ENCODE results near the gene SGMS1.

The SGMS1 gene

GRCh38 chr10:50586740-50587088 lies 37.0 kb downstream of the SGMS1 start:
- Histone ChIP-seq H3K4me3 (ENCODE audit: low read length) (no peak overlapping the region), H3K27ac (ENCODE audit: low read depth, low read length) (no peak overlapping the region), H3K9me2 (replicated peaks; ENCODE audit: control insufficient read depth, low read length) (no peaks in the 10 kb centered on the region), H3K4me1 (ENCODE audit: control insufficient read depth, low read length) (no peaks in the 10 kb centered on the region), H3K9me3 (ENCODE audit: control insufficient read depth, insufficient read depth, low read length) (no peaks in the 10 kb centered on the region), H3K27me3 (ENCODE audit: control insufficient read depth, low read length) (no peaks in the 10 kb centered on the region), H4K20me1 (ENCODE audit: control insufficient read depth, insufficient read depth, low read depth, low read length) (no peaks in the 10 kb centered on the region), H3K36me3 (ENCODE audit: control insufficient read depth, low read length) (no peaks in the 10 kb centered on the region), H3K79me2 (ENCODE audit: control insufficient read depth, low read length) (peaks cover 4% of the 10 kb centered on the region; the same call in 1 of the 2 replicates), H3F3A (ENCODE audit: control insufficient read depth, insufficient read depth) (no peaks in the 10 kb centered on the region), H3K4me2 (ENCODE audit: low read length) (no peak overlapping the region)
- no peak for TF ChIP-seq EZH2phosphoT487 (IDR thresholded peaks at IDR 0.05; ENCODE audit: borderline replicate concordance, low read length)
- no peak for TF ChIP-seq CTCF (IDR thresholded peaks at IDR 0.05; ENCODE audit: low read depth, low read length, poor library complexity, severe bottlenecking)

- H3K4me3 ChIP-seq (ENCODE audit: low read length) = no peak overlapping the region
- H4K20me1 ChIP-seq (ENCODE audit: control insufficient read depth, insufficient read depth, low read depth, low read length) = no peaks in the 10 kb centered on the region
- H3K4me2 ChIP-seq (ENCODE audit: low read length) = no peak overlapping the region
- H3K27me3 ChIP-seq (ENCODE audit: control insufficient read depth, low read length) = no peaks in the 10 kb centered on the region
- no peaks in the 10 kb centered on the region for H3K4me1 ChIP-seq (ENCODE audit: control insufficient read depth, low read length)
- TF ChIP-seq EZH2phosphoT487 (IDR thresholded peaks at IDR 0.05; ENCODE audit: borderline replicate concordance, low read length) (no peak), CTCF (IDR thresholded peaks at IDR 0.05; ENCODE audit: low read depth, low read length, poor library complexity, severe bottlenecking) (no peak)
- no peaks in the 10 kb centered on the region for H3F3A ChIP-seq (ENCODE audit: control insufficient read depth, insufficient read depth)
- H3K9me2 ChIP-seq (replicated peaks; ENCODE audit: control insufficient read depth, low read length) = no peaks in the 10 kb centered on the region
- peaks cover 4% of the 10 kb centered on the region; the same call in 1 of the 2 replicates for H3K79me2 ChIP-seq (ENCODE audit: control insufficient read depth, low read length)
- no peak overlapping the region for H3K27ac ChIP-seq (ENCODE audit: low read depth, low read length)
- no peaks in the 10 kb centered on the region for H3K9me3 ChIP-seq (ENCODE audit: control insufficient read depth, insufficient read depth, low read length)
- no peaks in the 10 kb centered on the region for H3K36me3 ChIP-seq (ENCODE audit: control insufficient read depth, low read length)
These were observed 37.6 kb downstream of the SGMS1 start for GRCh38 chr10:50585921-50586739.

- peaks cover 2% of the 10 kb centered on the region; the same call in 1 of the 2 replicates for H3F3A ChIP-seq (ENCODE audit: control insufficient read depth, insufficient read depth)
- H3K4me3 ChIP-seq (ENCODE audit: low read length) = no peak overlapping the region
- H3K36me3 ChIP-seq (ENCODE audit: control insufficient read depth, low read length) = no peaks in the 10 kb centered on the region
- H4K20me1 ChIP-seq (ENCODE audit: control insufficient read depth, insufficient read depth, low read depth, low read length) = peaks cover 8% of the 10 kb centered on the region
- H3K27me3 ChIP-seq (ENCODE audit: control insufficient read depth, low read length) = no peaks in the 10 kb centered on the region
- H3K9me2 ChIP-seq (replicated peaks; ENCODE audit: control insufficient read depth, low read length) = no peaks in the 10 kb centered on the region
- H3K79me2 ChIP-seq (ENCODE audit: control insufficient read depth, low read length) = no peaks in the 10 kb centered on the region
- H3K4me2 ChIP-seq (ENCODE audit: low read length) = no peak overlapping the region
- H3K4me1 ChIP-seq (ENCODE audit: control insufficient read depth, low read length) = peaks cover 2% of the 10 kb centered on the region
- no peaks in the 10 kb centered on the region for H3K9me3 ChIP-seq (ENCODE audit: control insufficient read depth, insufficient read depth, low read length)
- no peak overlapping the region for H3K27ac ChIP-seq (ENCODE audit: low read depth, low read length)
- TF ChIP-seq EZH2phosphoT487 (IDR thresholded peaks at IDR 0.05; ENCODE audit: borderline replicate concordance, low read length) (no peak), CTCF (IDR thresholded peaks at IDR 0.05; ENCODE audit: low read depth, low read length, poor library complexity, severe bottlenecking) (no peak)
These were observed 40.7 kb downstream of the SGMS1 start for GRCh38 chr10:50582766-50583762.

All from DOHH2 (cell line).